HG03097 (cell line): ENCODE measurements around the gene GUCA2A.

Experiments
- ATAC-seq: cut with Tn5 transposase; IDR thresholded peaks from one replicate; pipeline ENCODE4 v1.9.1; 2021; ENCODE audit not compliant: unreplicated experiment, low FRiP score

The GUCA2A gene

GRCh38 chr1:42155362-42155761, 9.2 kb downstream of the GUCA2A start:
- ATAC-seq = no peak

- ATAC-seq = no peak
Observed at GRCh38 chr1:42154685-42155084, 9.9 kb downstream of the GUCA2A start.

GRCh38 chr1:42153624-42154023, 10.9 kb downstream of the GUCA2A start:
- ATAC-seq = no peak

GRCh38 chr1:42152907-42153600, 11.5 kb downstream of the GUCA2A start, which contains the start of gene GUCA2B:
GUCA2B (plus strand) TSS chr1:42153410; CDS start chr1:42153451, 41 bp downstream.
- ATAC-seq = no peak

- ATAC-seq = no peak
Observed at GRCh38 chr1:42152119-42152518, 12.4 kb downstream of the GUCA2A start.

- no peak for ATAC-seq
Observed at GRCh38 chr1:42150651-42151050, 13.9 kb downstream of the GUCA2A start.

- ATAC-seq = no peak
Observed at GRCh38 chr1:42148166-42148565, 16.4 kb downstream of the GUCA2A start.

- no peak for ATAC-seq
Observed at GRCh38 chr1:42146626-42147320, 17.8 kb downstream of the GUCA2A start.

GRCh38 chr1:42145764-42146625, 18.6 kb downstream of the GUCA2A start:
- no peak for ATAC-seq

- no peak for ATAC-seq
Observed at GRCh38 chr1:42145389-42145716, 19.2 kb downstream of the GUCA2A start.

GRCh38 chr1:42144711-42145388, 19.7 kb downstream of the GUCA2A start:
- no peak for ATAC-seq

GRCh38 chr1:42143896-42144710, 20.4 kb downstream of the GUCA2A start:
- no peak for ATAC-seq

- no peak for ATAC-seq
Observed at GRCh38 chr1:42142894-42143675, 21.5 kb downstream of the GUCA2A start.

GRCh38 chr1:42141978-42142377, 22.6 kb downstream of the GUCA2A start:
- no peak for ATAC-seq

GRCh38 chr1:42140191-42140590, 24.4 kb downstream of the GUCA2A start:
- no peak for ATAC-seq

- no peak for ATAC-seq
Observed at GRCh38 chr1:42139444-42139843, 25.1 kb downstream of the GUCA2A start.

GRCh38 chr1:42138586-42138985, 26.0 kb downstream of the GUCA2A start:
- ATAC-seq = no peak

GRCh38 chr1:42137766-42138165, 26.8 kb downstream of the GUCA2A start:
- ATAC-seq = no peak

- no peak for ATAC-seq
Observed at GRCh38 chr1:42136466-42136865, 28.1 kb downstream of the GUCA2A start.
